WERI-Rb-1 (cell line): Measurements from ENCODE around the gene RNASEH2A.

Source experiments
- DNase-seq: peaks from one replicate; pipeline ENCODE4 v3.0.0-alpha.2; 2020
- H3K27ac ChIP-seq: fragments of 250-450 bp; sonication (Bioruptor Pico); 2 replicates; pipeline ENCODE4 v1.5.1; 2020; ENCODE audit warnings: mild to moderate bottlenecking, moderate library complexity
- H3K27me3 ChIP-seq: fragments of 250-450 bp; sonication (Bioruptor Pico); 2 replicates; pipeline ENCODE4 v1.5.1; 2021; ENCODE audit warnings: mild to moderate bottlenecking, low read depth, moderate library complexity; ENCODE audit not compliant: insufficient read depth, severe bottlenecking
- H3K36me3 ChIP-seq: fragments of 250-450 bp; sonication (Bioruptor Pico); 2 replicates; pipeline ENCODE4 v1.5.1; 2020; ENCODE audit warnings: mild to moderate bottlenecking, moderate library complexity
- H3K4me3 ChIP-seq: 2 replicates; pipeline ENCODE4 v1.5.1; 2011; ENCODE audit warnings: low read depth, mild to moderate bottlenecking, control low read depth, low read length
- H3K9me3 ChIP-seq: fragments of 250-450 bp; sonication (Bioruptor Pico); 2 replicates; pipeline ENCODE4 v1.5.1; 2021; ENCODE audit warnings: mild to moderate bottlenecking, moderate library complexity; ENCODE audit not compliant: severe bottlenecking
- TF ChIP-seq, protein P1 (sequence below): IDR thresholded peaks from 2 replicates; pipeline ENCODE4 v1.5.1; 2011; ENCODE audit warnings: low read depth, mild to moderate bottlenecking, control low read depth, inconsistent platforms, low read length

The RNASEH2A gene

DNA sequence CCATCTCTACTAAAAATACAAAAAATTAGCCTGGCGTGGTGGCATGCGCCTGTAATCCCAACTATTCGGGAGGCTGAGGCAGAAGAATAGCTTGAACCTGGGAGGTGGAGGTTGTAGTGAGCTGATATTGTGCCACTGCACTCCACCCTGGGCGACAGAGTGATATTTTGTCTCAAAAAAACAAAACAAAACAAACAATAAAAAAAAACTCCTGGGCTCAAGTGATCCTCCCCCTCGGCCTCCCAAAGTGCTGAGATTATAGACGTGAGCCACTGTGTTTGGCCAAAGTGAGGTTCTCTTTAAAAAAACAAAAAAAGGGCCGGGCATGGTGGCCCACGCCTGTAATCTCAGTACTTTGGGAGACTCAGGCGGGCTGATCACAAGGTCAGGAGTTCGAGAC is 18.9 kb upstream of the RNASEH2A start:
- Histone ChIP-seq H3K27me3 (no peaks in the 10 kb centered on the region), H3K36me3 (no peaks in the 10 kb centered on the region), H3K4me3 (no peak overlapping the region), H3K27ac (peak overlapping the region; percentile 96), H3K9me3 (no peaks in the 10 kb centered on the region)
- TF ChIP-seq, protein P1, sequence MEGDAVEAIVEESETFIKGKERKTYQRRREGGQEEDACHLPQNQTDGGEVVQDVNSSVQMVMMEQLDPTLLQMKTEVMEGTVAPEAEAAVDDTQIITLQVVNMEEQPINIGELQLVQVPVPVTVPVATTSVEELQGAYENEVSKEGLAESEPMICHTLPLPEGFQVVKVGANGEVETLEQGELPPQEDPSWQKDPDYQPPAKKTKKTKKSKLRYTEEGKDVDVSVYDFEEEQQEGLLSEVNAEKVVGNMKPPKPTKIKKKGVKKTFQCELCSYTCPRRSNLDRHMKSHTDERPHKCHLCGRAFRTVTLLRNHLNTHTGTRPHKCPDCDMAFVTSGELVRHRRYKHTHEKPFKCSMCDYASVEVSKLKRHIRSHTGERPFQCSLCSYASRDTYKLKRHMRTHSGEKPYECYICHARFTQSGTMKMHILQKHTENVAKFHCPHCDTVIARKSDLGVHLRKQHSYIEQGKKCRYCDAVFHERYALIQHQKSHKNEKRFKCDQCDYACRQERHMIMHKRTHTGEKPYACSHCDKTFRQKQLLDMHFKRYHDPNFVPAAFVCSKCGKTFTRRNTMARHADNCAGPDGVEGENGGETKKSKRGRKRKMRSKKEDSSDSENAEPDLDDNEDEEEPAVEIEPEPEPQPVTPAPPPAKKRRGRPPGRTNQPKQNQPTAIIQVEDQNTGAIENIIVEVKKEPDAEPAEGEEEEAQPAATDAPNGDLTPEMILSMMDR = no peak
- no peak for DNase-seq

- H3K36me3 ChIP-seq = no peaks in the 10 kb centered on the region
- H3K27ac ChIP-seq = peak overlapping the region; percentile 96
- no peaks in the 10 kb centered on the region for H3K27me3 ChIP-seq
- peak overlapping the region; percentile 81 for H3K4me3 ChIP-seq
- no peaks in the 10 kb centered on the region for H3K9me3 ChIP-seq
- no peak for DNase-seq
- TF ChIP-seq, protein P1 = no peak
These were observed 18.2 kb upstream of the RNASEH2A start for GRCh38 chr19:12788042-12788681.

DNA sequence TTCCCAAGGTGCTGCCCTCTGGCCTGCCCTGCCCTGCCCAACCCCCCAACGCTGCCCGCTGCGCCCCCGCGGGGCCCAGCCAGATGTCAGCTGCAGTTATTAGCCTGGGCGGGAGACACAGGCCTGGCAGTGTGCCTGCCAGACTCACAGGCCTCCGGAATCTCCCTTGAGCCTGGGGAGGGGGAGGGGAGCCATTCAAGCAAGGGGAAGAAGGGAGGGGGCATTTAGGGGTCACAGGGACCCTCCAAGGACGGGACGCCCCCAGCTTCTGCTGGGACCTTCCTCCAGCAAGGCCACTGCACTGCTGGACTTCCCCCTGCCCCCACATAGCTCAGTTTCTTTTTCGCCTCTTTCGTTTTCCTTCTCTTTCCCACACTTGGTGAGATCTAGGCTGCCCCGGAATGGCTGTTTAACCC is 17.7 kb upstream of the RNASEH2A start:
- H3K36me3 ChIP-seq = no peaks in the 10 kb centered on the region
- no peaks in the 10 kb centered on the region for H3K27me3 ChIP-seq
- TF ChIP-seq, protein P1 = no peak
- H3K27ac ChIP-seq = peak overlapping the region; percentile 96
- no peaks in the 10 kb centered on the region for H3K9me3 ChIP-seq
- DNase-seq = peak; percentile 90
- H3K4me3 ChIP-seq = peak overlapping the region; percentile 81

DNA sequence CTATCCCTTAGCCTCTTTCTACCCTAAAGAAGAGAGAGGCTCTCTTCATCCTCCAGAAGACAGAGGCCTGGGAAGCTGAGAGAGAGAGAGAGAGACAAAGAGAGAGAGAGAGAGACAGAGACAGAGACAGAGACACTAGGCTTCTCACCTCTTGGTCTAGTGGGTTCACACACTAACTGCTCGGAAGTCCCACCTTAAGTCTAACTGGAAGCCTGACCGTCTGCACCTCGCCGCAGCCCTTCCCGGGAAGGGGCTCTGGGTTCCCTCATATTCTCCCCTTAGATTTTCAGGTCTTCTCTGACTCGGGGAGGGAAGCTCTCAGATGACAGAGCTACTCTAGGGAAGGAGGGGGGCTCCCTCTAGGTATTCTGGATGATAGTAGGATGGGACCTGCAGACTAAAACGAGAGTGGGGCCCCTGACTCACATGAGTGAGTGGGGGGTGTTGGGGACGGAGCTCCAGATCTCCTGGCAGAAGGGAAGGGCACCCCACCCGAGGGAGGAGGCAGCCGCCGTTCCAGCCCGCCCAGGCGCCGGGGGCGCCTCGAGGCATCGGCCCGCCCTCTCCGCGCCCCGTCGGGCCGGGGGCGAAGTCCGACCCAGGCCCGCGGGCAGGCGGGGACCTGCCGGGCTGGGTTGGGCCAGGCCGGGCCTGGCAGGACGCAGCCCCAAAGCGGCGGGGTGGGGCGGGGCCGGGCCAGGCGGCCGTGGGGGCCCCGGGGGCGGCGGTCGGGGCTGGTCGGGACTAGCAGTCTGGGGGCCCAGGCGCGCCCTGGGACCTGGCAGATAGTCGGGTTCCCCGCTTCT is 17.1 kb upstream of the RNASEH2A start:
- Histone ChIP-seq H3K4me3 (peak overlapping the region; percentile 81), H3K9me3 (no peaks in the 10 kb centered on the region), H3K27me3 (no peaks in the 10 kb centered on the region), H3K27ac (peak overlapping the region; percentile 96), H3K36me3 (no peaks in the 10 kb centered on the region)
- TF ChIP-seq, protein P1 = no peak
- no peak for DNase-seq

GRCh38 chr19:12789904-12790619 is 16.3 kb upstream of the RNASEH2A start:
- Histone ChIP-seq H3K27ac (peak overlapping the region; percentile 96), H3K36me3 (no peaks in the 10 kb centered on the region), H3K27me3 (no peaks in the 10 kb centered on the region), H3K4me3 (peak overlapping the region; percentile 81), H3K9me3 (no peaks in the 10 kb centered on the region)
- DNase-seq = peak; percentile 98
- TF ChIP-seq, protein P1 = no peak
